ENCODE results near the gene TTC39A. TPM values are rescaled to one million over a fixed set of nuclear protein-coding genes. Genes with fewer than 3 reads are reported as not detected.
A peak's percentile ranks its signal among the peaks of the same experiment; 100 is the strongest.

The TTC39A gene
- total RNA-seq, 2 donors from 2014 or later = 12.8 to 20.7 TPM

DNA sequence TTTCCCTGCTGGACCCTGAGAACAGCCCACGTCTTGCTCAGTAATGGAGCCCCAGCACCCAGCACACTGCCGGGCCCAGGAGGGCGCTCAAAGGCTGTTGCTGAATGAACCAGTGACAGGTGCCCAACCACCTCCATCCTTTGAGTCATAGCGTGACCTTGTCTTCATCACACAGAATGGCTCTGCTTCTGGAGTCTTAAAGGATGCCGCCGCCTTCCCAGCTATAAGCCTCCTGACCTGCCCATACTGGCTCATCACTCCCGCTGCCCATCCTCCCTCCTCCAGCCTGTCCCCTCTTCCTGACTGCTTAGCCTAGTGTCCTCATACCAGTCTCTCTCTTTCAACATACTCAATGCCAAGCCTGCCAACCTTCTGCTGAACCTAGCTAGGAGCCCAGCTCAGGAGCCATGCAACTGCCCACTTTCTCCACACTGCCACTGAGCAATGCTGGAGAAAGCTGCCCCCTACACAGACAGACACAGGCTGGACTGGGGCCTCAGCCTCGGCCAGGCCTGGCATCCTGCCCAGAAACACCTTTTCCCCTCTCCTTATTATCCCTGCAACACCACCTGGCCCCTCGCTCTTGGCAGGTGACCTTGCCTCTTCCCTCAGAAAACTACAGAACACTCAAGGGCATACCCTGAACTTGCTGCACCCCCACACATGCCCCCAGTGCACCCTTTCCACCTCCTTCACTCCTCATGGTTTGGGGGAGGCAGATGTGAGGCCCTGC, 14.1 kb downstream of the TTC39A start:
- H3K27me3 ChIP-seq (ENCODE audit: control insufficient read depth, insufficient read depth, low read length, poor library complexity, severe bottlenecking) = no peaks in the 10 kb centered on the region
- 91 to 92% methylated on average over 6 to 9 of the region's 9 CpGs for WGBS, 2 experiments (ENCODE audit: insufficient coverage in 1 of 2, insufficient read length in 1 of 2)

DNA sequence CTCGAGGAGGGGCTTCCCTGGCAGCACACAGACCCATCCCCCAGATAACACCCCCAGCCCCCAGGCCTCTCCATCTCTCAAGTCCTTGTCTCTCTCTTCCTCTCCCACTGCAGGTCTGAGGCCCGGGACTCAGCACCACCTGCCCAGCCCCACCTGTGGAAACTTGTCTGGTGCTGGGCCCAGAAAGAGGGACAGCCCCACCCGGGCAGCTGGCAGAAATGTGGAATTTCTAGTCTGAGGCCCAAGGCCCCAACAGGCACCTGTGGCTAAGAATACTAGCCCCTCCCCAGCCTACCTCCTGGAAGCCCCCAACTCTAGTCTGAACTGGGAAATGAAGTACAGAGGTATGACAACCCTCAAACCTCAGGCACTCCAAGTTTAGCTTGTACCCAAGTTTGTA, 15.4 kb downstream of the TTC39A start:
- H3K27me3 Mint-ChIP-seq (ENCODE audit: insufficient read depth) = no peaks in the 10 kb centered on the region
- H3K9ac ChIP-seq (ENCODE audit: extremely low read depth, low read length, poor library complexity, severe bottlenecking) = no peak overlapping the region
- WGBS, 2 experiments (ENCODE audit: insufficient coverage in 1 of 2, insufficient read length in 1 of 2) = 88 to 91% methylated on average over 1 to 3 of the region's 3 CpGs
- TF ChIP-seq, protein P1, sequence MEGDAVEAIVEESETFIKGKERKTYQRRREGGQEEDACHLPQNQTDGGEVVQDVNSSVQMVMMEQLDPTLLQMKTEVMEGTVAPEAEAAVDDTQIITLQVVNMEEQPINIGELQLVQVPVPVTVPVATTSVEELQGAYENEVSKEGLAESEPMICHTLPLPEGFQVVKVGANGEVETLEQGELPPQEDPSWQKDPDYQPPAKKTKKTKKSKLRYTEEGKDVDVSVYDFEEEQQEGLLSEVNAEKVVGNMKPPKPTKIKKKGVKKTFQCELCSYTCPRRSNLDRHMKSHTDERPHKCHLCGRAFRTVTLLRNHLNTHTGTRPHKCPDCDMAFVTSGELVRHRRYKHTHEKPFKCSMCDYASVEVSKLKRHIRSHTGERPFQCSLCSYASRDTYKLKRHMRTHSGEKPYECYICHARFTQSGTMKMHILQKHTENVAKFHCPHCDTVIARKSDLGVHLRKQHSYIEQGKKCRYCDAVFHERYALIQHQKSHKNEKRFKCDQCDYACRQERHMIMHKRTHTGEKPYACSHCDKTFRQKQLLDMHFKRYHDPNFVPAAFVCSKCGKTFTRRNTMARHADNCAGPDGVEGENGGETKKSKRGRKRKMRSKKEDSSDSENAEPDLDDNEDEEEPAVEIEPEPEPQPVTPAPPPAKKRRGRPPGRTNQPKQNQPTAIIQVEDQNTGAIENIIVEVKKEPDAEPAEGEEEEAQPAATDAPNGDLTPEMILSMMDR (conservative IDR thresholded peaks at IDR 0.05) = no peak
- H3K27me3 ChIP-seq (ENCODE audit: control insufficient read depth, insufficient read depth, low read length, poor library complexity, severe bottlenecking) = no peaks in the 10 kb centered on the region
- peaks cover 11% of the 10 kb centered on the region for H3K4me1 Mint-ChIP-seq
- no peak overlapping the region for H3K4me3 Mint-ChIP-seq
- no peaks in the 10 kb centered on the region for H3K9me3 ChIP-seq (ENCODE audit: control insufficient read depth, low read length)
- H3K27ac Mint-ChIP-seq = no peak overlapping the region
- H3K4me1 ChIP-seq (ENCODE audit: control insufficient read depth, insufficient read depth, low read length) = no peaks in the 10 kb centered on the region
- no peaks in the 10 kb centered on the region for H3K9me3 Mint-ChIP-seq
- H3K36me3 ChIP-seq (ENCODE audit: control insufficient read depth, insufficient read depth, low read length) = no peaks in the 10 kb centered on the region
- no peak overlapping the region for H3K27ac ChIP-seq (ENCODE audit: low read depth, low read length)
- H3K36me3 Mint-ChIP-seq (ENCODE audit: low read depth) = peaks cover 1% of the 10 kb centered on the region
- peak; percentile 29 for DNase-seq
- H3K4me3 ChIP-seq (ENCODE audit: low read length) = no peak overlapping the region

More for the DNA sequence above, 14.1 kb downstream of the TTC39A start:
- Histone ChIP-seq H3K9me3 (ENCODE audit: control insufficient read depth, low read length) (no peaks in the 10 kb centered on the region), H3K27ac (ENCODE audit: low read depth, low read length) (no peak overlapping the region), H3K36me3 (ENCODE audit: control insufficient read depth, insufficient read depth, low read length) (no peaks in the 10 kb centered on the region), H3K4me1 (ENCODE audit: control insufficient read depth, insufficient read depth, low read length) (no peaks in the 10 kb centered on the region), H3K4me3 (ENCODE audit: low read length) (no peak overlapping the region), H3K9ac (ENCODE audit: extremely low read depth, low read length, poor library complexity, severe bottlenecking) (no peak overlapping the region)
- Mint-ChIP-seq H3K27me3 (ENCODE audit: insufficient read depth) (no peaks in the 10 kb centered on the region), H3K27ac (peak overlapping the region; percentile 40), H3K4me1 (peaks cover 14% of the 10 kb centered on the region), H3K4me3 (no peak overlapping the region), H3K36me3 (ENCODE audit: low read depth) (peaks cover 1% of the 10 kb centered on the region), H3K9me3 (no peaks in the 10 kb centered on the region)
- TF ChIP-seq, protein P1 (conservative IDR thresholded peaks at IDR 0.05) = no peak
- no peak for DNase-seq

DNA sequence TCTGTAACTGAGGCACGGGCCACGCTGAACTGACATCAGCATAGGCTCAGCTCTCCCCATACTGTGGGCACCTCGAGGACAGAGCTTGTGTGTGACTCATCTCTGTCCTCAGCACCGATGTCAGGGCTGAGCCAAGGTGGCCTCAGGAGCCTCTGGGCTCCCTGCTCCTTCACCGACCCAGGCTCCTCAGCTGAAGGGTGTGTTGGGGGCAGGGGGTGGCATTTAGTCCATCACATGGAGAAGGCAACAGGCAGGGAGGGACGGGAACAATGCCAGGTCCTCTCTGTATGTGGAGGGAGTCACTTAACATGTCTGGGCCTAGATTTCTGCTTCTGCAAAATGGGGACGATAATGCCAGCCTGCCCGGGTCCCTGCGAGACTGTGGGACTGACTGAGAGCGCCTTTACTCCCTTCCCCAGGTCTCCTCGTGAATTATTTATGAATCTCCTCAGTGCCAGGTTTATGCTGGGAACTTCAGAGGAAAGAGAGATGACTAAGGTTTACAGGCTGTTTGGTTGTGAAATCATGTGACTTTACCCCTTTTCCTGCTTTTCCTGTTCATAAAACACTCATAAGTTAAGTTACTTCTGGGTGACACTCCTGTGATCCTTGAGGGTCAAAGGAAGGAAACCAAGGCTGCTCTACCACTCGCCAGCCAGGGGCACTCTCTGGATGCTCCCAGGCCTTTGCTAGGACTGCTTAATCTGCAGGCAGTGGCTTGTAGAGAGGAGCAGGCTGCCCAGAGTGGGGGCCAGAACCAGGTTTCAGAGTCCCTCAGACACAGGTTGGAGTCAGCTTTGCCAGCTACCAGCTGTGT, 16.2 kb downstream of the TTC39A start:
- H3K4me1 Mint-ChIP-seq = peaks cover 11% of the 10 kb centered on the region
- Histone ChIP-seq H3K9ac (ENCODE audit: extremely low read depth, low read length, poor library complexity, severe bottlenecking) (no peak overlapping the region), H3K4me3 (ENCODE audit: low read length) (no peak overlapping the region), H3K9me3 (ENCODE audit: control insufficient read depth, low read length) (no peaks in the 10 kb centered on the region), H3K4me1 (ENCODE audit: control insufficient read depth, insufficient read depth, low read length) (no peaks in the 10 kb centered on the region), H3K27ac (ENCODE audit: low read depth, low read length) (no peak overlapping the region), H3K27me3 (ENCODE audit: control insufficient read depth, insufficient read depth, low read length, poor library complexity, severe bottlenecking) (no peaks in the 10 kb centered on the region), H3K36me3 (ENCODE audit: control insufficient read depth, insufficient read depth, low read length) (no peaks in the 10 kb centered on the region)
- WGBS, 2 experiments (ENCODE audit: insufficient coverage in 1 of 2, insufficient read length in 1 of 2) = 94% methylated on average over 6 to 12 of the region's 12 CpGs
- TF ChIP-seq, protein P1 (conservative IDR thresholded peaks at IDR 0.05) = no peak
- no peaks in the 10 kb centered on the region for H3K9me3 Mint-ChIP-seq
- peaks cover 1% of the 10 kb centered on the region for H3K36me3 Mint-ChIP-seq (ENCODE audit: low read depth)
- H3K27me3 Mint-ChIP-seq (ENCODE audit: insufficient read depth) = no peaks in the 10 kb centered on the region
- H3K27ac Mint-ChIP-seq = no peak overlapping the region
- no peak overlapping the region for H3K4me3 Mint-ChIP-seq
- no peak for DNase-seq
